Right lobe of liver (tissue), 6 donors: ENCODE results near the gene POLD3. TPM values are rescaled to one million over a fixed set of nuclear protein-coding genes. Genes with fewer than 3 reads are reported as not detected.

Source experiments
- ATAC-seq, 4 donors: fragments of 200-7000 bp; cut with Tn5 transposase; one replicate each; pipeline ENCODE4 v1.9.1; 2020; ENCODE audit warnings: mild to moderate bottlenecking in 4 of 4, moderate library complexity in 4 of 4
- DNase-seq, 3 donors: peaks; one replicate each; pipeline ENCODE4 v3.0.0-alpha.2; 2020
- H3K27ac ChIP-seq, 3 donors: fragments of 200-600 bp; one replicate each; pipeline ENCODE4 v1.8.0; 2022
- H3K27me3 ChIP-seq, 2 donors: fragments of 200-600 bp; one replicate each; pipeline ENCODE4 v1.8.0; 2022
- H3K36me3 ChIP-seq, 4 donors: fragments of 200-600 bp; sonication (generic) in 1 of 4; one replicate each; pipeline versions ENCODE4 v1.5.1 to v1.8.0; 2017 to 2022; ENCODE audit warnings: control low read depth in 1 of 4
- H3K4me1 ChIP-seq, 4 donors: fragments of 200-600 bp; sonication (generic) in 1 of 4; one replicate each; pipeline versions ENCODE4 v1.5.1 to v1.8.0; 2017 to 2022; ENCODE audit warnings: control low read depth in 1 of 4
- H3K4me3 ChIP-seq, 3 donors: fragments of 200-600 bp; one replicate each; pipeline ENCODE4 v1.8.0; 2022
- H3K9me3 ChIP-seq, 4 donors: fragments of 200-600 bp; sonication (generic) in 1 of 4; one replicate each; pipeline versions ENCODE4 v1.5.1 to v1.8.0; 2017 to 2022; ENCODE audit warnings: control low read depth in 1 of 4
- POLR2A ChIP-seq: fragments of 450-650 bp; IDR thresholded peaks from one replicate; pipeline ENCODE4 v1.6.1; 2017; ENCODE audit warnings: antibody characterized with exemption, mild to moderate bottlenecking
- WGBS: methylation state at CpG from one replicate; pipeline ENCODE4 v1.1.6; 2018; ENCODE audit warnings: low coverage, low lambda C conversion rate; ENCODE audit not compliant: insufficient coverage; ENCODE audit errors: missing lambda C conversion rate; 5-methylcytosine and 5-hydroxymethylcytosine counted together
- intact Hi-C, 2 donors: fragments of 100-400 bp; cut with DNase I; formaldehyde crosslinking; loops; one replicate each; pipeline versions ENCODE4 v1.11.2 to v1.14.1; 2022
- total RNA-seq, 6 experiments: library from RNA; depleted of rRNA in 2 of 6; stranded (reverse); fragments of >200 nt in 2 of 6; fragmentation: NEBNext Ultra II Directional in 3 of 6; extraction: Animal tissue kit (Norgen Biotek cat#: 25700) in 3 of 6; gene quantifications; one replicate each; pipeline versions ENCODE4 v1.1.0 to v1.2.4, GENCODE V29; 2016 to 2023
- TF ChIP-seq, protein P1 (sequence below), 4 donors: fragments of 200-600 bp in 3 of 4; fragments of 450-650 bp in 1 of 4; IDR thresholded peaks; one replicate each; pipeline versions ENCODE4 v1.5.1 to v1.8.0; 2016 to 2022; ENCODE audit warnings: antibody characterized with exemption in 4 of 4, mild to moderate bottlenecking in 2 of 4
- donor health status: DM: no; HTN: yes; CAD: no.
- donor health status: DM: no; HTN: no; CAD: no.
- donor health status: DM: no; HTN: no; CAD: no.
- donor health status: DM: no; HTN: yes; CAD: no.
- donor health status: DM: no; HTN: yes; CAD: no.

POLD3 gene
- total RNA-seq, 6 experiments from 2014 or later, result 2.9 to 5.7 (median 5.1) TPM

DNA sequence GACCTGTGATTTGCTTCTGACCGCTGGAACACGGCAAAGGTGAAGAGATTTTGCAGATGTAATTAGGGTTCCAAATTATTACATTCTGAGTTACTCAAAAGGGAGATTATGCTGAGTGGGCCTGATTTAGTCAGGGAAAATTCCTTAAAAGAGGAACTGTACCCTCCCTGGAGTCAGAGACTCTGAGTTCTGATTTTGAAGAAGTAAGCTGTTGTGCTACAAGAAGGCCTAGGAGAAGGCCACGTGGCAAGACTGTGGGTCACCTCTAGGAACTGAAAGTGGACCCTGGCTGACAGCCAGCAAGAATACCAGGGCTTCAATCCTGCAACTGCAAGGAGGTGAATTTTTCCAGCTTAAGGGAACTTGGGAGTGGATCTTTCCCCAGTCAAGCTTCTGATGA, 93.5 kb downstream of the POLD3 start:
- H3K9me3 ChIP-seq, result no peaks in the 10 kb centered on the region
- no peak overlapping the region for H3K27ac ChIP-seq
- ATAC-seq (peak in 2 of 4 donors; percentile 16 to 17), DNase-seq (no peak)
- H3K4me1 ChIP-seq, result peaks cover 0 to 12% (median 3%) of the 10 kb centered on the region in 4 donors
- intact Hi-C loops, result no loop called here
- no peak overlapping the region for H3K4me3 ChIP-seq
- no peak for TF ChIP-seq POLR2A
- TF ChIP-seq, protein P1, sequence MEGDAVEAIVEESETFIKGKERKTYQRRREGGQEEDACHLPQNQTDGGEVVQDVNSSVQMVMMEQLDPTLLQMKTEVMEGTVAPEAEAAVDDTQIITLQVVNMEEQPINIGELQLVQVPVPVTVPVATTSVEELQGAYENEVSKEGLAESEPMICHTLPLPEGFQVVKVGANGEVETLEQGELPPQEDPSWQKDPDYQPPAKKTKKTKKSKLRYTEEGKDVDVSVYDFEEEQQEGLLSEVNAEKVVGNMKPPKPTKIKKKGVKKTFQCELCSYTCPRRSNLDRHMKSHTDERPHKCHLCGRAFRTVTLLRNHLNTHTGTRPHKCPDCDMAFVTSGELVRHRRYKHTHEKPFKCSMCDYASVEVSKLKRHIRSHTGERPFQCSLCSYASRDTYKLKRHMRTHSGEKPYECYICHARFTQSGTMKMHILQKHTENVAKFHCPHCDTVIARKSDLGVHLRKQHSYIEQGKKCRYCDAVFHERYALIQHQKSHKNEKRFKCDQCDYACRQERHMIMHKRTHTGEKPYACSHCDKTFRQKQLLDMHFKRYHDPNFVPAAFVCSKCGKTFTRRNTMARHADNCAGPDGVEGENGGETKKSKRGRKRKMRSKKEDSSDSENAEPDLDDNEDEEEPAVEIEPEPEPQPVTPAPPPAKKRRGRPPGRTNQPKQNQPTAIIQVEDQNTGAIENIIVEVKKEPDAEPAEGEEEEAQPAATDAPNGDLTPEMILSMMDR (IDR thresholded peaks at IDR 0.05), result no peak
- 77% methylated on average over 2 of the region's 3 CpGs for WGBS
- H3K27me3 ChIP-seq, result no peaks in the 10 kb centered on the region
- H3K36me3 ChIP-seq, result no peaks in the 10 kb centered on the region

DNA sequence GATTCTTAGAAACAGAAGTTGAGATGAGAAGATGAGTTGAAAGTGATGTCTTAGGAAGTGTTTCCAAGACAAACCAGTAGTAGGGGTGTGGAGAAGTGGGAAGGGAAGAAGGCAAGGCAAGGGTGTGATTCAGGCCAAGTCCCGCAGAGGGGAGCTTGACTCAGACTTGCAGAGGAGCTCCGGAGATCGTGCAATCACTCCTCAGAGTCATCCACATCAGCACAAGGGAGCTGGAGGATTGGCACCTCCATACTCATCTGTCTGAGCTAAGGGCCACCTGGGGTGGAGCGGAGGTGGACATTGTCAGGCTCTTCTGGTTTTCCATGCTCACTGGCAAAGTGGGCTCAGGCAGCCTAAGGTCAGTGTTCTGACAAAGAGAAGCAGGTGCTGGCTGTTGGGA, 94.4 kb downstream of the POLD3 start:
- ATAC-seq (no peak), DNase-seq (no peak)
- H3K9me3 ChIP-seq, result no peaks in the 10 kb centered on the region
- 71% methylated on average over 1 of the region's 4 CpGs for WGBS
- H3K27ac ChIP-seq, result no peak overlapping the region
- peaks cover 0 to 6% (median 2%) of the 10 kb centered on the region in 4 donors for H3K4me1 ChIP-seq
- no peaks in the 10 kb centered on the region for H3K27me3 ChIP-seq
- intact Hi-C loops, result no loop called here
- no peaks in the 10 kb centered on the region for H3K36me3 ChIP-seq
- H3K4me3 ChIP-seq, result no peak overlapping the region
- TF ChIP-seq, protein P1 (IDR thresholded peaks at IDR 0.05), result no peak
- TF ChIP-seq POLR2A, result no peak

DNA sequence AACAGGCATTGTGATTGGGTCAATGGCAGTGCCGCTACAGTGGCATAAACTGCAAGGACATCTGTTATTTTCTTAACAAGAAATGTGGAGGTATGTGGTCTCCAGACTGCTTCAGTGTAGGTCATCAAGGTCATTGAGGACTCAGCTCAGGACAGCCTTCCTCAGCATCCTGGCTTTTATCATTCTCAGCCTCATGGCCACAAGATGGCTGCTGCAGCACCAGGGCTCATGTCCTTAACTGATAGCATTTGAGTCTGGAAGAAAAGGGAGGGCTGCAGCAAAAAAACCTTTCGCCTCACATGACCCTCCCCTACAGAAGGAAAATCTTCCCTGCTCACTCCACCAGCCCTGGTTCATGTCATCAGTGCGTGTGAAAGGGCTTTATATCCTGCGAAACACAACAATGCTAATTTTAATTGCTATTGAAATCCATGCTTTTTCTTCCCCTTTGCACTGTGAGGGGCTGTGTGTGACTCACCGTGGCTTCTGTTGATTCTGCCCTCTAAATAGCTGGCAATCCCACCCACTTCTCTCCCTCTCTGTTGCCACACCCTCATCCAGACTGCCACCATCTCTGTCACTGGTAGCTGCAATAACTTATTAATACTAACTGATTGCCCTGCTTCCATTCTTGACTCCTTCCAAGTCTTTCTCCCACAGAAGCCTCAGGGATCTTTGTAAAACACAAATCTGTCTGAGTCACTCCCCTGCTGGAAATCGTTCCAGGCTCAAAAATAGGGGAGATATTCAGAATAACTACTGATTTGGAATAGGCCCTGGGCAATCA, 95.0 kb downstream of the POLD3 start:
- intact Hi-C loops, result no loop called here
- Histone ChIP-seq H3K4me3 (no peak overlapping the region), H3K27ac (no peak overlapping the region), H3K9me3 (no peaks in the 10 kb centered on the region), H3K36me3 (no peaks in the 10 kb centered on the region), H3K4me1 (peaks cover 0 to under 1% (median 0%) of the 10 kb centered on the region in 4 donors), H3K27me3 (no peaks in the 10 kb centered on the region)
- no peak for TF ChIP-seq POLR2A
- TF ChIP-seq, protein P1 (IDR thresholded peaks at IDR 0.05), result no peak
- WGBS, result 65% methylated on average over 4 of the region's 6 CpGs
- no peak for DNase-seq
- ATAC-seq, result no peak

DNA sequence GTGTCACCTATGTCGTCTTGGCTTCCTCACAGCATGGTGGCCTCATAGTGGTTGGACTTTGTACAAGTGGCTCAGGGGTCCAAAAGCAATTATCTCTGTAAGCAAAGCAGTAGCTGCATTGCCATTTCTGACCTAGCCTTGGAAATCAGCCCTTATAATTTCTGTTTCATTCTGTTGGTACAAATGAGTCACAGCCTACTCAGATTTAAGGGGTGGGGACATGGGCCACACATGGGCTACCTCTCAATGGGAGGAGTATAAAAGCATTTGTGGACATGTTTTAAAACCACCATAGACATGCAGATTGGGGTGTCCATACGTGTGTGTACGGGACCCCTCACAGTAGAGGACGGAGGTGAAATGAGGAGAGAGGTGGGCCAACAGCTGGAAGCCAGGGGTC, 97.3 kb downstream of the POLD3 start:
- Histone ChIP-seq H3K9me3 (no peaks in the 10 kb centered on the region), H3K4me1 (no peaks in the 10 kb centered on the region), H3K27me3 (no peaks in the 10 kb centered on the region), H3K27ac (no peak overlapping the region), H3K4me3 (no peak overlapping the region), H3K36me3 (no peaks in the 10 kb centered on the region)
- 100% methylated on average over 1 of the region's 4 CpGs for WGBS
- ATAC-seq (no peak), DNase-seq (no peak)
- TF ChIP-seq, protein P1 (IDR thresholded peaks at IDR 0.05), result no peak
- no peak for TF ChIP-seq POLR2A
- intact Hi-C loops, result no loop called here
